Activated CD8-positive, alpha-beta T cell treated with anti-CD3 and anti-CD28 coated beads for 36 hours (primary cell): ENCODE results near the gene STAB2. TPM values are rescaled to one million over a fixed set of nuclear protein-coding genes. Genes with fewer than 3 reads are reported as not detected.

ENCODE experiments used
- ATAC-seq: fragments of 200-7000 bp; cut with Tn5 transposase; one replicate; pipeline ENCODE4 v1.10.0; 2021; ENCODE audit warnings: mild to moderate bottlenecking, moderate library complexity
- CTCF ChIA-PET: fragments of 350-600 bp; sonication (Branson Sonifier 250); formaldehyde crosslinking; loops from one replicate; lab custom pipeline; 2021; ENCODE audit warnings: antibody characterized with exemption; lab: Charles Lee
- POLR2A ChIA-PET: fragments of 350-600 bp; sonication (Branson Sonifier 250); formaldehyde crosslinking; loops from one replicate; lab custom pipeline; 2021; ENCODE audit warnings: antibody characterized with exemption; lab: Charles Lee
- DNase-seq: peaks from one replicate; pipeline ENCODE4 v3.0.0-alpha.2; 2020
- H3K27ac Mint-ChIP-seq: one replicate; pipeline ENCODE4 v1.8.0; 2021; ENCODE audit warnings: mild to moderate bottlenecking, mixed read lengths
- H3K27me3 Mint-ChIP-seq: one replicate; pipeline ENCODE4 v1.8.0; 2021; ENCODE audit warnings: mixed read lengths
- H3K36me3 Mint-ChIP-seq: one replicate; pipeline ENCODE4 v1.8.0; 2021; ENCODE audit warnings: low read depth, mixed read lengths
- H3K4me1 Mint-ChIP-seq: one replicate; pipeline ENCODE4 v1.8.0; 2021; ENCODE audit warnings: low read depth, mixed read lengths
- H3K4me3 Mint-ChIP-seq: one replicate; pipeline ENCODE4 v1.8.0; 2021; ENCODE audit warnings: mild to moderate bottlenecking, moderate library complexity, mixed read lengths
- H3K9me3 Mint-ChIP-seq: one replicate; pipeline ENCODE4 v1.8.0; 2021; ENCODE audit warnings: mixed read lengths
- intact Hi-C: fragments of 100-400 bp; cut with micrococcal nuclease; formaldehyde crosslinking; loops from one replicate; pipeline ENCODE4 v1.10.0; 2022
- total RNA-seq, 2 experiments: library from RNA; stranded (reverse); gene quantifications; one replicate each; pipeline ENCODE4 v1.2.3, GENCODE V29; 2021
- TF ChIP-seq, protein P1 (sequence below): fragments of 200-600 bp; IDR thresholded peaks from one replicate; pipeline ENCODE4 v1.8.0; 2022; ENCODE audit warnings: antibody characterized with exemption, mild to moderate bottlenecking

Gene STAB2
- total RNA-seq, 2 experiments from 2014 or later, result not detected

DNA sequence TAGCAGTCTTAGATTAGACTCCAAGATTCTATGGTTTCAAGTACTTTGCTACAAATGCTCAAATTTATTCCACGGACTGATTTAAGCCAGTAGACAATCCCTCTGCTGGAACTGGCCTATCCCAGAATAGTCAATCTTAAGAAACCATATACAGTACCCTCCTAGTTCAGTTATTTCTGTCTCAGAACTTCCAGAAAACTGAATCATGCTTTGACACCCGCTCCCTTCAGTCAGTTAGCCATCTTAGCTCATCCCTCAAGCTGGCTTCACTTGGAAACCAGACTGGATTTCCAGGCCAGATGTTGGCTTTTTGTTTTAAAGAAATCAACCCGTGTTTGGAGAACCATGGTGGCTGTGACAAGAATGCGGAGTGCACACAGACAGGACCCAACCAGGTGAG is 128.4 kb downstream of the STAB2 start:
- Mint-ChIP-seq H3K27me3 (peaks cover 7% of the 10 kb centered on the region), H3K4me3 (no peak overlapping the region), H3K36me3 (no peaks in the 10 kb centered on the region), H3K27ac (no peak overlapping the region), H3K9me3 (no peaks in the 10 kb centered on the region), H3K4me1 (no peaks in the 10 kb centered on the region)
- no peak for ATAC-seq
- TF ChIP-seq, protein P1, sequence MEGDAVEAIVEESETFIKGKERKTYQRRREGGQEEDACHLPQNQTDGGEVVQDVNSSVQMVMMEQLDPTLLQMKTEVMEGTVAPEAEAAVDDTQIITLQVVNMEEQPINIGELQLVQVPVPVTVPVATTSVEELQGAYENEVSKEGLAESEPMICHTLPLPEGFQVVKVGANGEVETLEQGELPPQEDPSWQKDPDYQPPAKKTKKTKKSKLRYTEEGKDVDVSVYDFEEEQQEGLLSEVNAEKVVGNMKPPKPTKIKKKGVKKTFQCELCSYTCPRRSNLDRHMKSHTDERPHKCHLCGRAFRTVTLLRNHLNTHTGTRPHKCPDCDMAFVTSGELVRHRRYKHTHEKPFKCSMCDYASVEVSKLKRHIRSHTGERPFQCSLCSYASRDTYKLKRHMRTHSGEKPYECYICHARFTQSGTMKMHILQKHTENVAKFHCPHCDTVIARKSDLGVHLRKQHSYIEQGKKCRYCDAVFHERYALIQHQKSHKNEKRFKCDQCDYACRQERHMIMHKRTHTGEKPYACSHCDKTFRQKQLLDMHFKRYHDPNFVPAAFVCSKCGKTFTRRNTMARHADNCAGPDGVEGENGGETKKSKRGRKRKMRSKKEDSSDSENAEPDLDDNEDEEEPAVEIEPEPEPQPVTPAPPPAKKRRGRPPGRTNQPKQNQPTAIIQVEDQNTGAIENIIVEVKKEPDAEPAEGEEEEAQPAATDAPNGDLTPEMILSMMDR, result no peak
- ChIA-PET CTCF (no interaction called here), POLR2A (no interaction called here)
- intact Hi-C loops, result no loop called here
- DNase-seq, result no peak

DNA sequence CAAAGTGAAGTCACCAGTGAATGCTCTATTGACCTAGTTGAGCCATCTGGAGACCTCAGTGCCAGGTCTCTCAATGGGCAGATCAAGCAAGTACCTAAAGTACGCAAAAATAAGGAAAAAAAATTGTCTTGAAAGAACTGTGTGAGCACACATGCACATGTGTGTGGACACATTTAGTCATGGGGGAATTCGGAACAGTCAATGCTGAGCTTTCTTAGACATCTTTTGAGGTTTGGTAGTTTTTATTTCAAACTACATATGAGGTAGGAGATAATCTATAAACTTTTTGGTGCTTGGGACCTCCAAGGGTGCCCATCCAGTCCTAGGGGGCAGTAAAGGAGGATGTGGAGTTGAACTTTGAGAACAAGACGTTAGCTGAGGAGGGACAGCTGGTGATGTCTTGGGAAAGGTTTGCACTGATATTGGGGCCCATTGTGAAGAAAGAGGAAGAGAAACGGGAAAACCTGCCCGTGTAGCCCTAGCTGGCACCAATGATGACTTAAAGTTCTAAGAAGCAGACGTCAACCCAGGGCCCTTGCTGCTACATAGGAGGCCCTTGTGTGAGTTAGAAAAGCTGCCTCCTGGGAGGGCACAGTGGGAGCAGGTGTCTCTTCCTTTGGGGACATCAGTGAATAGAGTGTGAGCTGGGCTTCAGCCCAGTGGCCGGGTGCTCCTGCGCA is 129.6 kb downstream of the STAB2 start:
- no peaks in the 10 kb centered on the region for H3K36me3 Mint-ChIP-seq
- CTCF ChIA-PET, result no interaction called here
- ATAC-seq (no peak), DNase-seq (no peak)
- H3K9me3 Mint-ChIP-seq, result no peaks in the 10 kb centered on the region
- POLR2A ChIA-PET, result no interaction called here
- no peak overlapping the region for H3K4me3 Mint-ChIP-seq
- peaks cover 7% of the 10 kb centered on the region for H3K27me3 Mint-ChIP-seq
- H3K4me1 Mint-ChIP-seq, result no peaks in the 10 kb centered on the region
- no peak overlapping the region for H3K27ac Mint-ChIP-seq
- intact Hi-C loops, result no loop called here
- TF ChIP-seq, protein P1, result no peak

DNA sequence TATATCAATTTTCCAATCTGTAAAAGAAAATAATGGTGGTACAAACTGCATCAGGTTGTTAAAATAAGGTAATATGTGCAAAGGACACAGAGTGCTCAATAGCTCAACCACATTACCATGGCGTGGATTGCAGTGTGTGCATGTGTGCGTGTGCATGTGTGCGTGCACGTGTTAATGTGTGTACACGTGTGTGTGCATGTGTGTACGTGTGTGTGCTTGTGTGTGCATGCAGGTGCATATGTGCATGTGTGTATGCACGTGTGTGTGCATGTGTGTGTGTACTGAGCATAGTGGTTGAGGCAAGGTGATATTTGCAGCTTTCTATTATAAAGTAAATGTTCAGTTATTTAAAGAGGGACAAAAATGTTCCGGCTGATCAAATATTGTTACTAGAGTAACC is 138.3 kb downstream of the STAB2 start:
- H3K4me3 Mint-ChIP-seq, result no peak overlapping the region
- DNase-seq (no peak), ATAC-seq (no peak)
- ChIA-PET POLR2A (no interaction called here), CTCF (no interaction called here)
- H3K27ac Mint-ChIP-seq, result no peak overlapping the region
- H3K27me3 Mint-ChIP-seq, result no peaks in the 10 kb centered on the region
- H3K36me3 Mint-ChIP-seq, result no peaks in the 10 kb centered on the region
- no peaks in the 10 kb centered on the region for H3K4me1 Mint-ChIP-seq
- TF ChIP-seq, protein P1, result no peak
- intact Hi-C loops, result no loop called here
- no peaks in the 10 kb centered on the region for H3K9me3 Mint-ChIP-seq

DNA sequence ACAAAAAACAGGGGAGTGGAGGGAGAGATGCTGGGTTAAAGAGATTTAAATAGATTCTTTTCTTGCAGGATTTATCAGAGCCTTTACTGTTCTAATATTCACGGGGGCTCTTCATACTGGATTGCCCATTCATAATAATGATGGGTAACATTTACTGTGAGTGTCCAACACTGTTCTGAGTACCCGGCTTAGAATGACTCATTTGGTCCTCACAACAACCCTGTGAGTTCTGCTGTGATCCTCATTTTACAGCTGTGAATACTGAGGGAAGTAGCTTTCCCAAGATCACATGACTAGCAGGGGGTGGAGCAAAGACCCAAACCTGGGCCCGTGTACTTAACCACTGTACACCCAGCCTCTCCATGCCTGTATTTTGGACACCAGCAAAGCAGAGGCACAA is 140.6 kb downstream of the STAB2 start:
- Mint-ChIP-seq H3K27me3 (no peaks in the 10 kb centered on the region), H3K36me3 (no peaks in the 10 kb centered on the region), H3K9me3 (peaks cover 3% of the 10 kb centered on the region), H3K4me3 (no peak overlapping the region), H3K27ac (no peak overlapping the region), H3K4me1 (no peaks in the 10 kb centered on the region)
- CTCF ChIA-PET, result no interaction called here
- DNase-seq (no peak), ATAC-seq (no peak)
- intact Hi-C loops, result no loop called here
- POLR2A ChIA-PET, result no interaction called here
- TF ChIP-seq, protein P1, result no peak

DNA sequence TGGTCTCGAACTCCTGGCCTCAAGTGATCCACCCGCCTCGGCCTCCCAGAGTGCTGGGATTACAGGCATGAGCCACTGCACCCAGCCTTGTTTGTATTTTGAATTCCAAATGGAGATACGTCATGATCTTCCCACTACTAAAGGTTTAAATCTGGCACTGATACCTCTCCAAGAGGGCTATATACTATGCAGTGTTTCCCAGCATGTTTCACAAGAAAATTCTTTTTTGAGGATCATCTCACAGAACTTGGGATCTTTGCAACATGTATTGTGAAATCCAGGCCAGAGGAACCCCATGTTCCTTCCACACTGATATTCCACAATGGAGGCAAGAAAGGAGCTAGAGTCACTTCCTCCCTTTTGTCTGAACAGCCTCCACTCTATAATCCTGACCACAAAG is 141.2 kb downstream of the STAB2 start:
- intact Hi-C loops, result no loop called here
- TF ChIP-seq, protein P1, result no peak
- ATAC-seq (no peak), DNase-seq (no peak)
- Mint-ChIP-seq H3K4me3 (no peak overlapping the region), H3K9me3 (peaks cover 3% of the 10 kb centered on the region), H3K27ac (no peak overlapping the region), H3K4me1 (no peaks in the 10 kb centered on the region), H3K36me3 (no peaks in the 10 kb centered on the region), H3K27me3 (no peaks in the 10 kb centered on the region)
- ChIA-PET POLR2A (no interaction called here), CTCF (interaction anchor here (1.3 kb wide), 1 partner anchor 9 kb away, joined by 3 read pairs; no protein-coding TSS in a partner anchor)
